ENCODE results near the gene DMXL2.
"Not testable (repeated sequence)": the region's sequence is repeated elsewhere in the genome, so short reads cannot be mapped to it uniquely, and the experiment has no call there.

DMXL2 gene

DNA sequence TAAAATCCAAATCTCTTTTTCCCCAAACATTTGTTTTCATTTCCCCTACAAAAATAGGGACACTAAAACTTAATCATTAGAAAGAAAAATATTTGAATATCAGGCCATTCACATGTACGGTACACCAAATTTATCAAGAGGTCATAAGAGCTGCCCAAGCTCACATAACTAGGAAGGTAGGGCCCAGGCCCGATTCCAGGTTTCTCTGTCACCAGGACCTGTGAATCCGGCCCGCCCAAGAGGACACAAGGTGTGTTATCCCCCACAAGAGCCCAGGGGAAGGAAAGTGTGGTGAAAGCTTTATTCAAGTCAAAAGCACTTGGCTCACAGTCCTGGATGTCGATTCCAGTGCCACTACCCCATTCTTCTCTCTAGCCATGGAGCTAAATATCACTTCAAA is 130.6 kb downstream of the DMXL2 start:
- no peak for DNase-seq

DNA sequence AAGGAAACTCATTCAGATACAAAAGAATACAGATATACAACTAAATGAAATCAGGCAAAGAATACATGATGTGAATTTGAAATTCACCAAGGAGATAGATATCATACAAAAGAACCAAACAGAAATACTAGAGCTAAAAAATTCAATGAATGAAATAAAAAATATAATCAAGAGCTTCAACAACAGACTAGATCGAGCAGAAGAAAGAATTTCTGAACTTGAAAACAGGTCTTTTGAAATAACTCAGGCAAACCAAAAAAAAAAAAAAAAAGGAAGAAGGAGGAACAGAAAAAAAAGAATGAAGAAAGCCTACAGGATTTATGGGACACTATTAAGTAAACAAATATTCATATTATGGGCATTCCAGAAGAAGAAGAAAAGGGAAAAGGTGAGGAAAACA is 137.8 kb downstream of the DMXL2 start:
- DNase-seq = no peak

- no peak for DNase-seq
These were observed 138.6 kb downstream of the DMXL2 start for GRCh38 chr15:51483985-51484384.

DNA sequence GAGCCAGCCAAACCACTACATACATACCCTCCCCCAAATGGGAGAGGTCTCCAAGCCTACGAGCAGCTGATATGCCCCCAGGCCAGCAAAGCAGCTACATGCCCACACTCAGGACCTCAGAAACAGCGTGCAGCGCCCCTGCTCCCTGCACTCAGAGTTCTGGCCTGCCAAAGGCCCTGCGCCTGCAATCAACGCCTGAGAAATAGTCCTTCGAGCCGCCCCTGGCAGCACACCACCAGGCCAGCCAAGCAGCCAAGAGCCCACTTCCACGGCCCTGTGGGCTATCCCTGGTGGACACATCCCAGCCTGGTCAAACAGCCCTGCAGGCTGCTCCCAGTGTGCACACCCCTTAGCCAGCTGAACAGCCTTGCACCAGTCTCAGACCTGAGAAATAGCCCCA is 139.1 kb downstream of the DMXL2 start:
- no peak for DNase-seq

GRCh38 chr15:51475736-51476135 is 146.8 kb downstream of the DMXL2 start:
- no peak for DNase-seq

- no peak for DNase-seq
These were observed 152.1 kb downstream of the DMXL2 start for GRCh38 chr15:51470512-51470911.

DNA sequence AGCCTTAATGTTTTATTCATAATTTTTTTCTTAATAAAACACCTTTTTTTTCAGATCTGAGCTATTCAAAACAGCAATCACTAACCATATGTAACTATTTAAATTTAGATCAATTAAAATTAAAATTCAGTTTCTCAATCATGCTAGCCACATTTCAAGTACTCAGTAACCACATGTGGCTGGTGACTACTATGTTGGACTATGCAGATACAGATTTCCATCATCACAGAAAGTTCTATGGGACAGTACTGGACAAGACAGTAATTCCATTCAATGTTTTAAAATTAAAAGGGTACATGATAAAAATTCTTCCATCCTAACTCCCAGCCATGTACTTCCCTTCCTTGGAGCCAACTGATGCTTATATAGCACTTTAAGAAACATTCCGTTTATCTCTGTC is 161.8 kb downstream of the DMXL2 start:
- DNase-seq = no peak

GRCh38 chr15:51450001-51450400 is 172.6 kb downstream of the DMXL2 start:
- no peak for DNase-seq

GRCh38 chr15:51448622-51449399 is 173.8 kb downstream of the DMXL2 start:
- no peak for DNase-seq

DNA sequence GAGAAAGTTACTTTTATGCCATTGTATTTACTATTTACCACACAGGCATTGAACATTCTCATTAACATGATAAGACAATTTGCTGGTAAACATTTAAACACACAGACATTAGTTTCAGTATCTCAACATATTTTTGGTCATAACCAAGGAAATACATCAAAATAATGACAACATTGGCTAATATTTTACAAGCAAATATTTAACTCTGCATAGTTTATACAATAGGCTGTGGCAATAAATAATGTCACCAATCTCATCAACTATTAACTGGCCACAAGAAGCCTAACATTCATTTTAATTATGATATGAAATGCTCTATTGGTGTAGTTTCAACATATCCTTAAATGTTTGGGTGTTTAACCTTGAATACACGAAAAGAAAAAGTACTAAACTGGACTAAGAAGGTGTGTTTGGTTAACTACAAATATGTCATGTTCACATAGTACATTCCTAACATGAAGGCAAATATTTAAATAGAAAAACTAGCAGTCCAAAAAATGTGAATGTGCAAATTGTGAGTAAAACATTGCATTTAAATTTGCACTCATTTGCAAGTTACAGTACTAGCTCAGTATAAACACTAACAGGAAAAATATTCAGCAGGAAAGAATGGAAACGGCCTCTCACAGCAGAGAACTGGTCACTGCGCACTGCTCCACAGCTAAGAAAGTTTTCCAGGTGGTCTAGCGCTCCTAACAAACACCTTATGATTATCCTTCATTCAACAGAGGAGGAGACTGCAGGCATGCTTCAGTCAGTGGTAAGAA is 174.5 kb downstream of the DMXL2 start:
- DNase-seq = no peak

DNA sequence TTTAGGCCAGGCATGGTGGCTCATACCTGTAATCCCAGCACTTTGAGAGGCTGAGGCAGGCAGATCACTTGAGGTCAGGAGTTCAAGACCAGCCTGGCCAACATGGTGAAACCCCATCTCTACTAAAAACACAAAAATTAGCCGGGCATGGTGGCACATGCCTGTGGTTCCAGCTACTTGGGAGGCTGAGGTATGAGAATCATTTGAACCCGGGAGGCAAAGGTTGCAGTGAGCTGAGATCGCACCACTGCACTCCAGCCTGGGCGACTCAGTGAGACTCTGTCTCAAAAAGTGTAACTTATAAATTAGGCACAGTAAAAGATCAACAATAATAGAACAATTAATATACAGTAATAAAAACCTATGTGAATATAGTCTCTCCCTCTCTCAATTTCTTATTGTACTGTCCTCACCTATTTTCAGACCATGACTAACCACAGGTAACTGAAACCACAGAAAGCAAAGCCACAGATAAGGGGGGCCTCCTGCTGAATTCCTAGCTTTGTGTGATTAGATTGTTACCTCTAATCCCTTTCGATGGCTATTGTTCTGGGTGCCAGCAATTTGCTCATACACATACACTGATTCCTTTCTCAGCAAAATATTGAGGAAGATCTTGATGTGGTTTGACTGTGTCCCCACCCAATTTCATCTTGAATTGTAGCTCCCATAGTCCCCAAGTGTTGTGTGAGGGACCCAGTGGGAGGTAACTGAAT is 176.4 kb downstream of the DMXL2 start:
- DNase-seq = not testable (repeated sequence)

- DNase-seq = no peak
These were observed 177.8 kb downstream of the DMXL2 start for GRCh38 chr15:51444807-51445206.

DNA sequence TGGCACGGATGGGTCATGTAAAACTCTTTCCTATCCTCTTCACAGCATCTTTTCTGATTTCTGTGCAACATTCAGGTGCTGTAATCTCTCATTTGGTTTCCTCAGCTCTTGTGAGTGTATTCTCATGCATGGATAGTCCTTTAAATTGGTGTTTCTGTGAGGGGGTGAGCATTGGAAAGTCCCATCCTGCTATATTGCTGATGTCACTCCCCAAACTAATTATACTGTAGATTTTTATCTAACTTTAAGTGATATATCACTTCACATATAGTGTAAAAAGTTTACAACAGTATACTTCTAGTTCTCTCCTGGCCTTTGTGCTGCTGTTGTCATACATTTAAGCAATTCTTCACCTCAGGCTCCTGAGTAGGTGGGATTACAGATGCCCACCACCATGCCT is 178.5 kb downstream of the DMXL2 start:
- DNase-seq = no peak

DNA sequence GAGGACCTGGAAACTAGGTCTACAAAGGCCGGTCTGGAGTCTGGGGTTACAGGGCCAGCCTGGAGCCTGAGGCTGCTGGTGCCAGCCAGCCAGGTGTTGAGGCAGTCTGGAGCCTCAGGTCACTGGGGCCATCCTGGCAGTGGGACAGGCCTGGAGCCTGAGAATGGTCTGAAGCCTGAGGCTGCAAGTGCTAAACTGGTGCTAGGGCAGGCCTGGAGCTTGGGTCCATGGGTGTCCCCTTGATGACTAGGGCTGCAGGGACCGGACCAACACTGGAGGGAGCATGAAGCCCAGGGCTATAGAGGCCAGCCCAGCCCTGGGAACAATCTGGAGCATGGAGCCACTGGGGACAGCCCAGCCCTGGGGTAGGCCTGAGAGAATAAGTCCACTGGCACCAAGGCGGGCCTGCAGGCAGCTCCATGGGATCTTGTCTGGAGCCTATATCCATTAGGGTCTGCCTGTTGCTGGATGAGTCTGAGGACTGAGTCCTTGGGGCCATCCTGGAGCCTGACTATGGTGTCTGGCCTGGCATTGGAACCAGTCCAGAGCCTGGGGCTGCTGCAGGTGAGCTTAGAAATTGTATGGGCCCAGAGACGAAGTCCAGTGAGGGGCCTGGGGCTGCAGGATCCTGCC is 179.2 kb downstream of the DMXL2 start:
- DNase-seq = no peak

GRCh38 chr15:51438526-51438925 is 184.0 kb downstream of the DMXL2 start:
- DNase-seq = no peak

- no peak for DNase-seq
These were observed 197.0 kb downstream of the DMXL2 start for GRCh38 chr15:51425517-51426040.

DNA sequence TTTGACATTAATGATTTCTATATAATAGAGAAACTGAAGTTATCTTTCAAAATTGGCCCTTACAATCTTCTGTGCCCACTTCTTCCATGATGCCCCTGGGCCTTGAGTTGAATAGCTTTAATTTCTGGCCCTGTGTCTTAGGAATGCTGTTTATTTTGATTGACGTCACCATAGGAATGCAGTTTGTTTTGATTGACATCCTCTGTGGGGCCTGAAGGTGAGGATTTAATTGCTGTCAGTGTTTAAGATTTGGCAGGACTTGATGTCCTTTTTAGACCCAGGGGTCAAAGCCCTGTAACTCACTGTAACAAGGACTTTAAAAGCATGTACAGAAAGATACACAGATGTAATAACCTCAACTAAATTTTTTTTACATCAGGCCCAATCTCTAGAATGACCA is 197.8 kb downstream of the DMXL2 start:
- no peak for DNase-seq

- not testable (repeated sequence) for DNase-seq
These were observed 199.5 kb downstream of the DMXL2 start for GRCh38 chr15:51423040-51423439.

DNA sequence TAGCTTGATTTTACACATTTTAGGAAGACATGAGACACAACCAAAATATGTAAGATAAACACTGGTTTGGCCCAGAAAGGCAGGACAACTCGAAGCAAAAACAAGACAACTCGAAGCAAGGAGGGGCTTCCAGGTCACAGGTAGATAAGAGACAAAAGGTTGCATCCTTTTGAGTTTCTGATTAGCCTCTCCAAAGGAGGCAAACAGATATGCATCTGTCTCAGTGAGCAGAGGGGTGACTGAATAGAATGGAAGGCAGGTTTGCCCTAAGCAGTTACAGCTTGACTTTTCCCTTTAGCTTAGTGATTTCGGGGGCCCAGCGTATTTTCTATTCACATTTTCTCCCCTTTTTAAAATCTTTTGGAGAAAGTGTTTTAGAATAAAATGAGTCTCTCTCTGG is 206.4 kb downstream of the DMXL2 start:
- DNase-seq = no peak

- DNase-seq = no peak
These were observed 208.2 kb downstream of the DMXL2 start for GRCh38 chr15:51414256-51414860.

DNA sequence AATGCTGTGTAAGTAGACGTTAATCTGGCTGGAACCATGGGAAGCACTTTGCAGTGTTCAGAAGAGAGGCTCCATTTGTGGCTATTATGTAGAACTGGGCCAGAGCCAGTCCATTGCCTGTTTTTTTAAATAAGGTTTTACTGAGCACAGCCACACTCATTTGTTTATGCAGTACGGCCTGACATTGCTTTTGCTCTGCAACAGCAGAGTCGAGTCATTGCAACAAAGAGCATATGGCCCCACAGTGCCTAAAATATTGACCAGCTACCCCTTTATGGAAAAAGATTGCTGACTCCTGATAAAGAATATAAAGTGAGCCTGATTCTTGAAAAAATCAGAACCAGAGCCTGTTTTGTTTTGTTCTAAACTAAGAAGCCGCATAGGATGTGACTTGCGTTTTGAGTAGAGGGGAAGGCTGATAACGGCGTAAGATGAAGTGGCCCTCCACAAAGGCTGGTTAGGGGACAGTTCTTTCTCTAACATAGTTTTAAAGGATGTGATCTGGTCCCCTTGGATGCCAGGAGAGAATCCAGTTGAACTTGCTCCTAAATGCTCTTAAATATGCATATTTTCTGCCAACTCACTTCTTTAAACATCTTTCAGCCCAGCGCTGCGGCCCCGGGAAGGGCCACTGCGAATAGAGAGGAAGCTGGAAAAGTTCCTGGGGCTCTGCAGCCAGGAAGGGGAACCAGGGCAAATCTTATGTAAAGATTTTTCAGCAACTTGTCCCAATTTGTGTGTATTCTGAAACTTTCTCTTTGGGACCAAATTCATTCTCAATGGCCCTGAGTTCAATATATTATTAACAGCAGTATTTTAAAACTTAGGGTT is 216.7 kb downstream of the DMXL2 start:
- no peak for DNase-seq
